Mucosa of stomach (tissue), 1 donor: ENCODE results near the gene IL17C.
"Not testable (repeated sequence)": the region's sequence is repeated elsewhere in the genome, so short reads cannot be mapped to it uniquely, and the experiment has no call there.

Source experiments
- H3K27me3 ChIP-seq: one replicate; pipeline ENCODE4 v1.7.0; 2013; ENCODE audit warnings: mild to moderate bottlenecking, low read length; ENCODE audit not compliant: control insufficient read depth, insufficient read depth
- H3K36me3 ChIP-seq: one replicate; pipeline ENCODE4 v1.7.0; 2013; ENCODE audit warnings: low read length; ENCODE audit not compliant: control insufficient read depth, insufficient read depth
- H3K4me1 ChIP-seq: one replicate; pipeline ENCODE4 v1.7.0; 2013; ENCODE audit warnings: mild to moderate bottlenecking, low read length; ENCODE audit not compliant: control insufficient read depth, insufficient read depth
- H3K4me3 ChIP-seq: one replicate; pipeline ENCODE4 v1.7.0; 2013; ENCODE audit warnings: low read length
- H3K9ac ChIP-seq: one replicate; pipeline ENCODE4 v1.7.0; 2013; ENCODE audit warnings: mild to moderate bottlenecking, low read length, moderate library complexity
- H3K9me3 ChIP-seq: one replicate; pipeline ENCODE4 v1.7.0; 2013; ENCODE audit warnings: mild to moderate bottlenecking, low read length, moderate library complexity; ENCODE audit not compliant: control insufficient read depth
- donor health status: Pancreatic carcinoma.

Gene IL17C

DNA sequence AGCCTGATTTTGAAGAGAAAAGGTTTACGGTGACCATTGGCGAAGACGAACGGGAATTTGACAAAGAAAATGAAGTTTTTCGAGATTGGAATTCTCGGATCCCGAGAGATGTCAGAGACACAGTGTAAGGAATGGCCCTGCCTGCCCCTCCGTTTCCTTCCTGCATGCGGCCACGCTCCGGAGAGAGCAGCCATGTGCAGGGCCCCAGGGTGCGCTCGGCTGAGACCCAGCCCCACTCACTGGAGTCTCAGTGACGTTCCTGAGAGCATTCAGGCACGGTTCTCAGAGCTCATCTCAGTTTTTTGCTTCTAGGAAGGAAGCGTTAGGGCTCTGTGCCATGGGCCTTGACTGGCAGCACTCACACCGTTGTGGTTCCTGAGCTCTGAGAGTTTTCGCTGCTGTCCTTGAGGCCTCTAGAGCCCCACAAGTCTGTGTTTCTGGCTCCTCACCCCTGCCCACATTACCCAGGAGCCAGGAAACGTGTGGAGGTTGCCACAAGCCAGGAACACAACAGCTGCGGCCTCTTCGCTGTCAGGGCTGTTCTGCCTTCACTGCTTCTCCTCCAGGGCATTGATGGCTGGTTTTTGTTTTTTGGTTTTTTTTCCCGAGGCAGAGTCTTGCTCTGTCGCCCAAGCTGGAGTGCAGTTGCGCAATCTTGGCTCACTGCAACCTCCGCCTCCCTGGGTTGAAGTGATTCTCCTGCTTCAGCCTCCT is 38.4 kb upstream of the IL17C start:
- Histone ChIP-seq H3K9ac (no peak overlapping the region), H3K4me1 (no peaks in the 10 kb centered on the region), H3K9me3 (no peaks in the 10 kb centered on the region), H3K27me3 (no peaks in the 10 kb centered on the region), H3K36me3 (peaks cover 11% of the 10 kb centered on the region), H3K4me3 (no peak overlapping the region)

GRCh38 chr16:88600539-88600896 is 37.9 kb upstream of the IL17C start:
- Histone ChIP-seq H3K9ac (no peak overlapping the region), H3K9me3 (no peaks in the 10 kb centered on the region), H3K27me3 (no peaks in the 10 kb centered on the region), H3K36me3 (peaks cover 15% of the 10 kb centered on the region), H3K4me1 (no peaks in the 10 kb centered on the region), H3K4me3 (no peak overlapping the region)

GRCh38 chr16:88601313-88602036 is 36.9 kb upstream of the IL17C start:
- Histone ChIP-seq H3K4me3 (no peak overlapping the region), H3K36me3 (peaks cover 15% of the 10 kb centered on the region), H3K9ac (no peak overlapping the region), H3K4me1 (no peaks in the 10 kb centered on the region), H3K27me3 (no peaks in the 10 kb centered on the region), H3K9me3 (no peaks in the 10 kb centered on the region)

GRCh38 chr16:88602091-88602490 is 36.3 kb upstream of the IL17C start:
- Histone ChIP-seq H3K27me3 (no peaks in the 10 kb centered on the region), H3K9me3 (no peaks in the 10 kb centered on the region), H3K4me1 (no peaks in the 10 kb centered on the region), H3K9ac (no peak overlapping the region), H3K4me3 (no peak overlapping the region), H3K36me3 (peaks cover 15% of the 10 kb centered on the region)

DNA sequence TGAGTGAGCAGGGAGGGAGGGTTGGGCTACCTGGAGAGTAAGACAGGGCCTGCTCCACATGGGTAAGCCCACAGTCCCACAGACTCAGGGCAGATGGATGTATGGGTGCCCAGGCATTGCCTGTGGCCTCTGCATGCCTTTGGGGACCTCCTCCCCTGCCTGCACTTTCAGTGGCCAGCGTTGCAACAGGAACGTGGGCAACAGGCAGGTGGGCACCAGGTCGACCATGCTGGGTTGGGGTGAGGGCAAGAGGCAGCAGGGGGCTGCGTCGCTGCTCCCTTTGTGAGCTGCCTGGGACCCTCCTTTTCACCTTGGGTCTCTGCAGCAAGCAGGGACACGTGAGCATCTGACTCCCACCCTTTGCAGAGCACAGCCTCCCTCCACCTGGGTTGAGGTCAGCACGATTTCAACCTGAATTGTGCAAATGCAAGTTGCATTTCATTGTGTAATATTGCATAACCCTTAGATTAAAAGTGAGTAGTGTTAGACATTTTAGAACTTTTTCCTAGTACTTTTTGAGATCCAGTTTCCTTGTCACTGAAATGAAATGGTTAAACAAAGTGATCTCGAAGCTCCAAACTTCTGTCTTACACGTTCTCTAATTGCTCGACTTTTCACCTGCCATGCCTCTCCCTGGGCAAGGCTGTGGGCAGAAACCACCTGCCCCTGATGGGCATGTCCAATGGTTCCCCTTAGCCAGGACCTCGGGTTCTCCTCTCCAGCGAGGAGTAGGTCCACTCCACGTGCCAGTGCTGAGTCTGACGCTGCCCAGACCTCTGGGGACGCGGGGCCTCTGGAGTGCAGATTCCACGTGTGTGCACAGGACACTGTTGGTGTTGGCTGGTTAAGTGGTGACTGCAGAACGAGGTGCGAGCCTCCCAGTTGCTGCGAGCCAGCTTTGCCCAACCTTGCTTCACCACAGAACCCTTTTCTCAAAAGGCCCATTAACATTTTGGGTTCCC is 32.9 kb upstream of the IL17C start:
- Histone ChIP-seq H3K36me3 (peaks cover 17% of the 10 kb centered on the region), H3K9me3 (no peaks in the 10 kb centered on the region), H3K4me1 (no peaks in the 10 kb centered on the region), H3K4me3 (no peak overlapping the region), H3K9ac (no peak overlapping the region), H3K27me3 (no peaks in the 10 kb centered on the region)

DNA sequence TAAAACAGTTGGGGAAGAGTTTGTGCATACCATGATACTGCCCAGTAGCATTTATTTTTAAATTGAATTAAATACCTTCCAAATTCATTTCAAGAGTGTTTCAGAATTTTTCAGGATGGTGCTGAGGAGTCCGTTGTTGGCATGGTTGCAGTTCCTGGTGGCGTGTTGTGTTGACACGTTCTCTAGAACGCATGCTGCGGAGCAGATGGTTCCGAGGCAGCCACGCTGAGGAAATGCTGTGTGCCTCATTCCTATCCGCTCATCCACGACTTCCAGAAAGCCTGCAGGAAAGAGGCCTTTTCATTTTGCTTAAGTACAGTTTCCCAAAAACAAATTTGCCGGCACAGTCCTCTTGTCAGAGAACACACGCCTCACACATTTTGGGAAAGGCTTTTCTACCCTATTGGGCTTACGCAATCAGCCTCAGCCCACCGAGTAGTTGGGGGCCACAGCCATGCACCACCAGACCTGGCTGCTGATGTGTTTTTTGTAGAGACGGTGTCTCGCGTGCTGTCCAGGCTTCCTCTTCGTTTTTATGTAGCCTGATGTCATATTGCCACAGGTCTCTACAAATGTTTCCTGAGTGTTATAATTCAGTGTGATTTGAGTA is 32.1 kb upstream of the IL17C start:
- no peaks in the 10 kb centered on the region for H3K9me3 ChIP-seq
- no peaks in the 10 kb centered on the region for H3K27me3 ChIP-seq
- H3K36me3 ChIP-seq = peaks cover 17% of the 10 kb centered on the region
- H3K9ac ChIP-seq = no peak overlapping the region
- H3K4me3 ChIP-seq = no peak overlapping the region
- no peaks in the 10 kb centered on the region for H3K4me1 ChIP-seq

DNA sequence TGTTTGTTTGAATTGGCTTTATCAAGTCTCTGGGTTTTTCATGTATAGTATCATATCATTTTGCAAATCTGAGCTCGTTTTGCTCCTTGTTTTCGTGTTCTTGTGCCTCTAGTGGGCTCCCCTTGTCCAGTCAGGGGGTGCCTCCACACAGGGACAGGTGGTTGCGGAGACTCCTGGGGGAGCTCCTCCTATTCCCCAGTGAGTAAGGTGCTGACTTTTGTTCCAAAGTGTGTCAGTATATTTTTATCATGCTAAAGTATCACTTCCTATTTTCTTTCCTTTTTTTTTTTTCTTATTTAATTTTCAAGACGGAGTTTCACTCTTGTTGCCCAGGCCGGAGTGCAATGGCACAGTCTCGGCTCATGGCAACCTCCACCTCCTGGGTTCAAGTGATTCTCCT is 30.3 kb upstream of the IL17C start:
- Histone ChIP-seq H3K9ac (no peak overlapping the region), H3K4me1 (no peaks in the 10 kb centered on the region), H3K9me3 (no peaks in the 10 kb centered on the region), H3K36me3 (peaks cover 11% of the 10 kb centered on the region), H3K4me3 (no peak overlapping the region), H3K27me3 (no peaks in the 10 kb centered on the region)

GRCh38 chr16:88609426-88609825 is 28.9 kb upstream of the IL17C start:
- not testable (repeated sequence) for H3K4me3 ChIP-seq, H3K9me3 ChIP-seq, H3K9ac ChIP-seq, H3K27me3 ChIP-seq, H3K4me1 ChIP-seq
- peaks cover 11% of the 10 kb centered on the region for H3K36me3 ChIP-seq

DNA sequence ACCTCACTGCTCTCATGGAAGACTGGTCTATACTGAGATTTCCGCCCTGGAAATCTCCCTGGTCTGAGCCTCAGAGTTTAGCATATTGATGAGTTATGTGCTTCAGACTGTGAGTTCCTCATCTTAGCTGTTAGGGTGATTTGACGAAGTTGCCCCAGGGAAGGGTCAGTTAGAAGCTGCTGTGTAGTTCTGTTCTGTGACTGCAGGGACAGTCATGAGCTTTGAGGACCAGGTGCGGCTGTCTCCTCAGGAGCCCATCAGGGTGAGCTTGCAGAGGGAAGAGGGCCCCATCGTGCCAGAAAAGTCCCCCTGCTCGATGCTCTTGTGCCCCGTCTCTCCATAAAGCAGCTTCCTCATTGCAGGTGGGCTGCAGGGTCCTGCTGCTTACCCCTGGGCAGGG is 28.3 kb upstream of the IL17C start:
- H3K9me3 ChIP-seq = no peaks in the 10 kb centered on the region
- H3K36me3 ChIP-seq = peaks cover 10% of the 10 kb centered on the region
- no peaks in the 10 kb centered on the region for H3K27me3 ChIP-seq

DNA sequence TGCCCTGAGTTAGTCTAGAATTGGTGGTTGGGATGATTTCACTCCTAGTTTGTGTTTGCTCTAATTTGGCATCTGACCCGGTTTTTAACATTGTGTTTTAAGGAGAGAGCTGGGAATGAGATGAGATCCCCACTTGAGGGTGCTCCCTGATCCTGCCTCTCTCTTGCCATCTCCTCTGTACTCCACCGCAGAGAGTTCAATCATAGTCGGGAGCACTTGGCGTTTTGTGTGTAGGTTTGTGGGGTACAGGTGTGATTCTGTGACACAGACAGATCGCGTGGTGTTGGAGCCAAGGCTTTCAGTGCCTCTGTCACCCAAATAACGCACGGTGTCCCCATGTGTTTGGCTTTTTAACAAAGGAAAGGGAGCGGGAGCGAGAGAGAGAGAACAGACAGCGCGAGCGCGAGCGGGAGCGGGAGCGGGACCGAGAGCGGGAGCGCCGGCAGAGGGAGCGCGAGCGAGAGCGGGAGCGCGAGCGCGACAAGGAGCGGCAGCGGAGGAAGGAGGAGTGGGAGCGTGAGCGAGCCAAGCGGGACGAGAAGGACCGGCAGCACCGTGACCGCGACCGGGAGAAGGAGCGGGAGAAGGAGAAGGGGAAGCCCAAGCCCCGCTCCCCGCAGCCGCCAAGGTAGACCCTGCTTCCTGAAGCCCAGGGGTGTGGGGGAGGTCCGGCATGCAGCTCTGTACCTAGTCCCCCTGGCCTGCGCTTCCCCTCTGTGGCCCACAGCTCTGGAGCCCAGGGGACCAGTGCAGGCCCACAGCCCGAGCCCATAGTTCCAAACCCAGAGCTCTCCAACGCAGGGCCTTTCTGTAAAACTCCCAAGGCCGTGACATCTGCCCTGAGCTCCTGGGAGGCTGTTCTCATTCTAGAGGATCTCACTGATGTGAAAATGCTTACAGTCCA is 27.2 kb upstream of the IL17C start:
- H3K4me1 ChIP-seq = peaks cover 11% of the 10 kb centered on the region
- no peaks in the 10 kb centered on the region for H3K9me3 ChIP-seq
- no peak overlapping the region for H3K4me3 ChIP-seq
- no peak overlapping the region for H3K9ac ChIP-seq
- H3K27me3 ChIP-seq = no peaks in the 10 kb centered on the region
- H3K36me3 ChIP-seq = peaks cover 7% of the 10 kb centered on the region

More for the DNA sequence above, 28.3 kb upstream of the IL17C start:
- H3K4me3 ChIP-seq = no peak overlapping the region
- H3K9ac ChIP-seq = no peak overlapping the region
- peaks cover under 1% of the 10 kb centered on the region for H3K4me1 ChIP-seq

DNA sequence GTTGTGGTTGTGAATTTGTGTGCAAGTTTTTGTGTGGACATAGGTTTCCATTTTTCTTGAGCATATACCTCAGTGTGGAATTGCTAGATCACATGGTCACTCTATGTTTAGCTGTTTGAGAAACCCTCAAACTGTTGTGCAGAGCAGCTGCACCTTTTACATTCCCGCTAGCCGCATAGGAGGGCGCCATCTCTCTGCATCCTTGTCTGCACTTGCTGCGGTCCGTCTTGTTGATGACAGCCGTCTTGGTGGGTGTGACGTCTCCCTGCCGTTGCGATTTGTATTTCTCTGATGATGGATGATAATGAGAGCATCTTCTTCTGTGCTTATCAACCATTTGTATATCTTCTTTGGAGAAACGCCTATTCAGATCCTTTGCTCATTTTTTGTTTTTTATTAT is 25.1 kb upstream of the IL17C start:
- H3K4me1 ChIP-seq = peaks cover 32% of the 10 kb centered on the region

More for the DNA sequence above, 25.1 kb upstream of the IL17C start:
- no peak overlapping the region for H3K9ac ChIP-seq
- no peaks in the 10 kb centered on the region for H3K27me3 ChIP-seq
- no peak overlapping the region for H3K4me3 ChIP-seq
- H3K36me3 ChIP-seq = peaks cover 7% of the 10 kb centered on the region
- H3K9me3 ChIP-seq = no peaks in the 10 kb centered on the region
